Transverse colon (tissue), 4 donors: ENCODE measurements around the gene CASP8.

Source experiments
- CTCF ChIP-seq, 5 experiments: fragments of 200-600 bp in 3 of 5; fragments of 450-650 bp in 2 of 5; sonication (generic) in 3 of 5; IDR thresholded peaks; 1 replicate in 2 of 5; 2 replicates in 3 of 5; pipeline ENCODE4 v1.5.1; 2016 to 2017; ENCODE audit warnings: antibody characterized with exemption in 5 of 5, inconsistent platforms in 3 of 5, mild to moderate bottlenecking in 2 of 5, moderate library complexity in 1 of 5
- EP300 ChIP-seq: sonication (generic); formaldehyde crosslinking; IDR thresholded peaks from one replicate; pipeline ENCODE4 v1.6.1; 2017; ENCODE audit warnings: antibody characterized with exemption, low read depth
- POLR2A ChIP-seq: fragments of 450-650 bp; IDR thresholded peaks from one replicate; pipeline ENCODE4 v1.6.1; 2016; ENCODE audit warnings: antibody characterized with exemption, mild to moderate bottlenecking, moderate library complexity
- POLR2AphosphoS5 ChIP-seq, 3 donors: sonication (generic); formaldehyde crosslinking; IDR thresholded peaks; one replicate each; pipeline ENCODE4 v1.6.1; 2016; ENCODE audit warnings: antibody characterized with exemption in 3 of 3

- no peak for TF ChIP-seq CTCF (IDR thresholded peaks at IDR 0.05)
- TF ChIP-seq POLR2A = no peak
- TF ChIP-seq EP300 = no peak
- no peak for TF ChIP-seq POLR2AphosphoS5 (IDR thresholded peaks at IDR 0.05)
Observed at GRCh38 chr2:201327678-201328077, 67.3 kb downstream of the CASP8 start.
